Psoas muscle (tissue), 8 donors: ENCODE measurements around the gene ABCA2. TPM values are rescaled to one million over a fixed set of nuclear protein-coding genes. Genes with fewer than 3 reads are reported as not detected.
A peak's percentile ranks its signal among the peaks of the same experiment; 100 is the strongest.

Experiments
- ATAC-seq, 4 donors: fragments of 200-7000 bp; cut with Tn5 transposase; one replicate each; pipeline ENCODE4 v1.9.1; 2020; ENCODE audit warnings: moderate library complexity in 3 of 4, mild to moderate bottlenecking in 2 of 4
- DNase-seq, 2 donors: peaks; one replicate each; pipeline ENCODE4 v3.0.0-alpha.2; 2020
- H3K27ac ChIP-seq: fragments of 200-600 bp; one replicate; pipeline ENCODE4 v1.8.0; 2022
- H3K27me3 ChIP-seq, 3 donors: fragments of 200-600 bp in 1 of 3; one replicate each; pipeline versions ENCODE4 v1.6.1 to v1.8.0; 2013 to 2022; ENCODE audit warnings: low read length in 2 of 3, mild to moderate bottlenecking in 2 of 3, moderate library complexity in 1 of 3; ENCODE audit not compliant: insufficient read depth in 3 of 3
- H3K36me3 ChIP-seq, 2 donors: fragments of 200-600 bp in 1 of 2; one replicate each; pipeline versions ENCODE4 v1.6.1 to v1.8.0; 2013 to 2022; ENCODE audit warnings: low read depth in 1 of 2, mild to moderate bottlenecking in 1 of 2, moderate library complexity in 1 of 2; ENCODE audit not compliant: insufficient read depth in 1 of 2
- H3K4me1 ChIP-seq: fragments of 200-600 bp; one replicate; pipeline ENCODE4 v1.8.0; 2022
- H3K4me3 ChIP-seq: fragments of 200-600 bp; one replicate; pipeline ENCODE4 v1.8.0; 2022; ENCODE audit warnings: mild to moderate bottlenecking
- H3K9me3 ChIP-seq: fragments of 200-600 bp; one replicate; pipeline ENCODE4 v1.8.0; 2022
- CTCF ChIP-seq: fragments of 200-600 bp; IDR thresholded peaks from one replicate; pipeline ENCODE4 v1.8.0; 2022; ENCODE audit warnings: antibody characterized with exemption
- WGBS, 3 donors: extraction: QIAGEN DNeasy Blood & Tissue Kit; methylation state at CpG; one replicate each; pipeline versions ENCODE4 v1.1.6 to v1.1.7; 2013; 5-methylcytosine and 5-hydroxymethylcytosine counted together
- intact Hi-C, 2 donors: fragments of 100-400 bp; cut with DNase I; formaldehyde crosslinking; loops; one replicate each; pipeline versions ENCODE4 v1.11.0 to v1.14.2; 2022
- polyA plus RNA-seq, 3 donors: library from polyadenylated mRNA; stranded (reverse); fragments of 200-250 nt; gene quantifications; one replicate each; pipeline ENCODE4 v1.2.3, GENCODE V29; 2013
- total RNA-seq, 4 donors: library from RNA; stranded (reverse); fragmentation: NEBNext Ultra II Directional in 2 of 4; extraction: Animal tissue kit (Norgen Biotek cat#: 25700) in 2 of 4; gene quantifications; one replicate each; pipeline versions ENCODE4 v1.2.1 to v1.2.4, GENCODE V29; 2021 to 2023
- donor health status: healthy with polysubstance abuse.
- donor health status: DM: no; HTN: no; CAD: no; lungs with moderate emphysema.
- donor health status: Bipolar disorder and iron deficiency.
- donor health status: healthy.
- donor health status: DM: yes; HTN: yes; CAD: no.
- donor health status: DM: no; HTN: no; CAD: no.
- donor health status: DM: no; HTN: no; CAD: no.
- donor health status: DM: yes; HTN: yes; CAD: no.

ABCA2 gene
- total and polyA plus RNA-seq, 7 donors, result 6.9 to 23.5 (median 12.2) TPM

- Histone ChIP-seq H3K4me1 (peaks cover 12% of the 10 kb centered on the region), H3K9me3 (no peaks in the 10 kb centered on the region), H3K27me3 (no peaks in the 10 kb centered on the region), H3K27ac (no peak overlapping the region), H3K36me3 (peaks cover 0 to 18% of the 10 kb centered on the region in 2 donors), H3K4me3 (no peak overlapping the region)
- no peak for TF ChIP-seq CTCF
- ATAC-seq (no peak), DNase-seq (no peak)
- whole genome bisulfite sequencing, 3 donors, result 67 to 77% (median 70%) methylated on average over 13 to 15 of the region's 15 CpGs
- intact Hi-C loops, result loop anchor here in 1 of 2 donors (10.0 kb wide), 1 partner anchor 179 kb away; the partner anchor contains the start of genes AJM1 and PHPT1
Observed at GRCh38 chr9:137023583-137023991, 4.5 kb downstream of the ABCA2 start.

GRCh38 chr9:137023157-137023556 is 4.9 kb downstream of the ABCA2 start:
- Histone ChIP-seq H3K36me3 (peaks cover 0 to 18% of the 10 kb centered on the region in 2 donors), H3K4me1 (peaks cover 11% of the 10 kb centered on the region), H3K4me3 (no peak overlapping the region), H3K27ac (no peak overlapping the region), H3K9me3 (no peaks in the 10 kb centered on the region), H3K27me3 (no peaks in the 10 kb centered on the region)
- no peak for TF ChIP-seq CTCF
- 79 to 95% (median 87%) methylated on average over 4 to 7 of the region's 7 CpGs for WGBS, 3 donors
- ATAC-seq (no peak), DNase-seq (no peak)
- intact Hi-C loops, result loop anchor here in 1 of 2 donors (10.0 kb wide), 1 partner anchor 178 kb away; the partner anchor contains the start of genes AJM1 and PHPT1

GRCh38 chr9:137022662-137023008 is 5.4 kb downstream of the ABCA2 start:
- Histone ChIP-seq H3K27me3 (no peaks in the 10 kb centered on the region), H3K4me1 (peaks cover 11% of the 10 kb centered on the region), H3K9me3 (no peaks in the 10 kb centered on the region), H3K27ac (no peak overlapping the region), H3K4me3 (no peak overlapping the region), H3K36me3 (peaks cover 0 to 21% of the 10 kb centered on the region in 2 donors)
- intact Hi-C loops, result loop anchor here in 1 of 2 donors (10.0 kb wide), 1 partner anchor 178 kb away; the partner anchor contains the start of genes AJM1 and PHPT1
- ATAC-seq, result no peak
- no peak for DNase-seq
- no peak for TF ChIP-seq CTCF
- 89 to 94% (median 94%) methylated on average over 23 of the region's 23 CpGs for WGBS, 3 donors

GRCh38 chr9:137021979-137022661 is 5.9 kb downstream of the ABCA2 start:
- Histone ChIP-seq H3K27me3 (no peaks in the 10 kb centered on the region), H3K36me3 (peaks cover 0 to 27% of the 10 kb centered on the region in 2 donors), H3K4me3 (no peak overlapping the region), H3K9me3 (no peaks in the 10 kb centered on the region), H3K27ac (no peak overlapping the region), H3K4me1 (peaks cover 9% of the 10 kb centered on the region)
- TF ChIP-seq CTCF, result no peak
- DNase-seq (peak; percentile 54 to 81), ATAC-seq (peak; percentile 38 to 80 (median 60))
- 55 to 68% (median 59%) methylated on average over 28 to 30 of the region's 30 CpGs for WGBS, 3 donors
- intact Hi-C loops, result loop anchor here in 1 of 2 donors (10.0 kb wide), 1 partner anchor 177 kb away; the partner anchor contains the start of genes AJM1 and PHPT1
